IMR-90 (cell line): ENCODE results near the gene FOXP1. TPM values are rescaled to one million over a fixed set of nuclear protein-coding genes. Genes with fewer than 3 reads are reported as not detected.

Source experiments
- ATAC-seq: fragments of 200-7000 bp; cut with Tn5 transposase; 2 replicates; pipeline ENCODE4 v1.9.1; 2020; ENCODE audit warnings: low read depth, mild to moderate bottlenecking, moderate library complexity
- BruUV-seq: library from RNA; stranded (reverse); fragments of 400-500 nt; replicated peaks from 2 replicates; lab custom pipeline; 2021; lab: Mats Ljungman, UMichigan
- CTCF ChIA-PET: fragments of 300-600 bp; formaldehyde crosslinking; extraction: SDS; loops from one replicate; lab custom pipeline; 2021; ENCODE audit warnings: antibody characterized with exemption; lab: Yijun Ruan, JAX
- POLR2A ChIA-PET: fragments of 300-600 bp; sonication (Branson Sonifier 250); formaldehyde crosslinking; loops from one replicate; lab custom pipeline; 2022; ENCODE audit warnings: antibody characterized with exemption; ENCODE audit not compliant: unreplicated experiment; lab: Charles Lee
- DNase-seq: peaks from one replicate; pipeline ENCODE4 v3.0.0; 2013
- H2AFZ ChIP-seq: replicated peaks from 2 replicates; pipeline ENCODE3; 2013; ENCODE audit warnings: low read length, mild to moderate bottlenecking; ENCODE audit not compliant: poor library complexity
- H2AK5ac ChIP-seq: 2 replicates; pipeline ENCODE4 v1.6.1; 2013; ENCODE audit warnings: low read depth, low read length, inconsistent platforms
- H2AK9ac ChIP-seq: replicated peaks from 2 replicates; pipeline ENCODE3; 2013; ENCODE audit warnings: mild to moderate bottlenecking, low read depth, low read length, moderate library complexity; ENCODE audit not compliant: poor library complexity
- H2BK120ac ChIP-seq: 2 replicates; pipeline ENCODE4 v1.6.1; 2013; ENCODE audit warnings: low read depth, low read length, inconsistent platforms
- H2BK15ac ChIP-seq: 3 replicates; pipeline ENCODE4 v1.6.1; 2013; ENCODE audit warnings: low read depth, low read length, inconsistent platforms
- H2BK20ac ChIP-seq: 2 replicates; pipeline ENCODE4 v1.6.1; 2013; ENCODE audit warnings: low read depth, mild to moderate bottlenecking, inconsistent platforms, low read length, moderate library complexity
- H2BK5ac ChIP-seq: 2 replicates; pipeline ENCODE4 v1.6.1; 2013; ENCODE audit warnings: mild to moderate bottlenecking, low read depth, low read length, inconsistent platforms; ENCODE audit not compliant: poor library complexity, severe bottlenecking
- H3K14ac ChIP-seq: replicated peaks from 2 replicates; pipeline ENCODE4 v1.6.1; 2013; ENCODE audit warnings: low read depth, low read length, inconsistent platforms
- H3K18ac ChIP-seq: 2 replicates; pipeline ENCODE4 v1.6.1; 2013; ENCODE audit warnings: low read depth, low read length, control low read depth
- H3K23ac ChIP-seq: 2 replicates; pipeline ENCODE4 v1.6.1; 2013; ENCODE audit warnings: low read depth, low read length, inconsistent platforms
- H3K27ac ChIP-seq: 2 replicates; pipeline ENCODE4 v1.5.1; 2013; ENCODE audit warnings: mild to moderate bottlenecking, control low read depth, low read length; ENCODE audit not compliant: insufficient read depth
- H3K27me3 ChIP-seq: 2 replicates; pipeline ENCODE4 v1.6.1; 2013; ENCODE audit warnings: low read length; ENCODE audit not compliant: control insufficient read depth, insufficient read depth
- H3K36me3 ChIP-seq: 2 replicates; pipeline ENCODE4 v1.6.1; 2013; ENCODE audit warnings: low read length, mixed read lengths; ENCODE audit not compliant: control insufficient read depth, insufficient read depth
- H3K4ac ChIP-seq: 2 replicates; pipeline ENCODE4 v1.6.1; 2013; ENCODE audit warnings: low read depth, low read length, inconsistent platforms
- H3K4me1 ChIP-seq: 2 replicates; pipeline ENCODE4 v1.6.1; 2013; ENCODE audit warnings: low read length, mixed read lengths; ENCODE audit not compliant: control insufficient read depth, insufficient read depth
- H3K4me2 ChIP-seq: 2 replicates; pipeline ENCODE4 v1.6.1; 2013; ENCODE audit warnings: low read depth, mild to moderate bottlenecking, control low read depth, low read length, moderate library complexity
- H3K4me3 ChIP-seq: 2 replicates; pipeline ENCODE4 v1.5.1; 2013; ENCODE audit warnings: low read depth, mild to moderate bottlenecking, control low read depth, low read length, moderate library complexity; ENCODE audit not compliant: insufficient read depth
- H3K56ac ChIP-seq: 2 replicates; pipeline ENCODE4 v1.6.1; 2013; ENCODE audit warnings: low read length, inconsistent platforms; ENCODE audit not compliant: insufficient read depth; ENCODE audit errors: extremely low read depth
- H3K79me1 ChIP-seq, 2 experiments: 2 replicates each; pipeline ENCODE4 v1.6.1; 2013; ENCODE audit warnings: low read length in 2 of 2, inconsistent platforms in 1 of 2, low read depth in 1 of 2
- H3K9ac ChIP-seq: 2 replicates; pipeline ENCODE4 v1.6.1; 2013; ENCODE audit warnings: low read depth, low read length, control low read depth
- H3K9me1 ChIP-seq: 2 replicates; pipeline ENCODE4 v1.6.1; 2013; ENCODE audit warnings: low read length, inconsistent platforms; ENCODE audit not compliant: insufficient read depth
- H3K9me3 ChIP-seq: 2 replicates; pipeline ENCODE4 v1.6.1; 2013; ENCODE audit warnings: low read length; ENCODE audit not compliant: control insufficient read depth, insufficient read depth
- H4K20me1 ChIP-seq: 2 replicates; pipeline ENCODE4 v1.6.1; 2013; ENCODE audit warnings: low read length, inconsistent platforms; ENCODE audit not compliant: insufficient read depth
- H4K5ac ChIP-seq: 2 replicates; pipeline ENCODE4 v1.6.1; 2013; ENCODE audit warnings: mild to moderate bottlenecking, low read depth, low read length, control low read depth
- H4K8ac ChIP-seq, 2 experiments: 2 replicates each; pipeline ENCODE4 v1.6.1; 2013; ENCODE audit warnings: low read depth in 2 of 2, low read length in 2 of 2, control low read depth in 1 of 2, inconsistent platforms in 1 of 2
- H4K91ac ChIP-seq: 2 replicates; pipeline ENCODE4 v1.6.1; 2013; ENCODE audit warnings: low read depth, low read length, inconsistent platforms; ENCODE audit not compliant: insufficient read depth
- BHLHE40 ChIP-seq: fragments of 150-350 bp; IDR thresholded peaks from 2 replicates; pipeline ENCODE4 v1.6.1; 2016; ENCODE audit warnings: mild to moderate bottlenecking, low read depth, low read length
- CEBPB ChIP-seq: IDR thresholded peaks from 2 replicates; pipeline ENCODE4 v1.6.1; 2012; ENCODE audit warnings: low read depth, low read length, improper control_type of control experiment
- RCOR1 ChIP-seq: IDR thresholded peaks from 2 replicates; pipeline ENCODE4 v1.6.1; 2012; ENCODE audit warnings: mild to moderate bottlenecking, low read length, improper control_type of control experiment; ENCODE audit not compliant: insufficient replicate concordance
- WGBS, 2 experiments: methylation state at CpG; one replicate each; pipeline versions ENCODE4 v1.1.5 to v1.1.7; 2013; ENCODE audit warnings: missing lambda C conversion rate in 2 of 2; ENCODE audit not compliant: insufficient read length in 1 of 2; ENCODE audit errors: extremely low coverage in 2 of 2; 5-methylcytosine and 5-hydroxymethylcytosine counted together
- dilution Hi-C: fragments of 300-500 bp; cut with HindIII; formaldehyde crosslinking; loops from one replicate; pipeline ENCODE4 v1.14.3; 2018; ENCODE audit warnings: low sequenced_read_pairs; ENCODE audit not compliant: unreplicated experiment
- in situ Hi-C: fragments of 300-500 bp; cut with MboI; formaldehyde crosslinking; loops from 3 replicates; pipeline ENCODE4 v1.14.3; 2019; ENCODE audit warnings: low sequenced_read_pairs, inconsistent platforms, mixed read lengths
- intact Hi-C: fragments of 100-400 bp; cut with micrococcal nuclease; formaldehyde crosslinking; loops from 2 replicates; pipeline ENCODE4 v1.10.0; 2022
- polyA plus RNA-seq, 3 experiments: library from polyadenylated mRNA; depleted of rRNA; stranded (reverse); fragments of >200 nt; gene quantifications; 2 replicates each; pipeline ENCODE4 v1.2.3, GENCODE V29; 2012; ENCODE audit warnings: low replicate concordance in 1 of 3
- total RNA-seq: library from RNA; depleted of rRNA; stranded (reverse); fragments of >200 nt; gene quantifications from 2 replicates; pipeline ENCODE4 v1.2.3, GENCODE V29; 2012

FOXP1 gene
- total and polyA plus RNA-seq, 2 of the 4 experiments (the other 2 are of a cell fraction), result 37.0 to 132 TPM

- Histone ChIP-seq H2BK15ac (peak overlapping the region; percentile 65; the same call in 2 of the 3 replicates), H3K9me1 (peaks cover 20% of the 10 kb centered on the region), H3K9ac (no peak overlapping the region), H4K5ac (peak overlapping the region; percentile 3; the same call in 1 of the 2 replicates), H3K36me3 (peaks cover 3% of the 10 kb centered on the region; the same call in 1 of the 2 replicates), H3K4me3 (no peak overlapping the region), H2BK120ac (peak overlapping the region; percentile 70), H3K9me3 (no peaks in the 10 kb centered on the region), H4K8ac (peak overlapping the region in 1 of 2 experiments; percentile 46; a peak in 1 of 4 replicates), H3K27me3 (no peaks in the 10 kb centered on the region), H3K18ac (peak overlapping the region; percentile 67; the same call in 1 of the 2 replicates), H2BK20ac (peak overlapping the region; percentile 75), H2AK5ac (peak overlapping the region; percentile 84; the same call in 1 of the 2 replicates), H3K4me1 (peaks cover 16% of the 10 kb centered on the region), H2AFZ (no peak overlapping the region), H3K4ac (peak overlapping the region; percentile 49), H3K56ac (no peak overlapping the region), H4K91ac (peak overlapping the region; percentile 45; the same call in 1 of the 2 replicates), H2AK9ac (peak overlapping the region; percentile 26), H3K79me1 (peaks cover 34 to 72% of the 10 kb centered on the region in 2 experiments), H3K14ac (peak overlapping the region; percentile 50; the same call in 1 of the 2 replicates), H2BK5ac (no peak overlapping the region), H3K27ac (no peak overlapping the region), H4K20me1 (peaks cover 10% of the 10 kb centered on the region; the same call in 1 of the 2 replicates), H3K4me2 (no peak overlapping the region), H3K23ac (peak overlapping the region; percentile 64; the same call in 1 of the 2 replicates)
- intact Hi-C loops (no loop called here), dilution Hi-C loops (no loop called here), in situ Hi-C loops (no loop called here)
- TF ChIP-seq RCOR1, result no peak
- TF ChIP-seq CEBPB, result peak; percentile 72
- no peak for TF ChIP-seq BHLHE40
- DNase-seq (no peak), ATAC-seq (no peak)
- WGBS, 2 experiments, result 100% methylated on average over 3 of the region's 8 CpGs; no CpG with 5 or more reads in 1 of the 2 experiments
- POLR2A ChIA-PET, result no interaction called here
- no TSS peak for BruUV-seq
- CTCF ChIA-PET, result no interaction called here
These were observed 495.4 kb downstream of the FOXP1 start for GRCh38 chr3:71088019-71088708.
